IPS-20b (cell line): ENCODE data around the gene REXO1.

Source experiments
- H3K27ac ChIP-seq: one replicate; pipeline ENCODE4 v1.5.1; 2013; ENCODE audit warnings: low read length
- H3K27me3 ChIP-seq: 2 replicates; pipeline ENCODE4 v1.6.1; 2013; ENCODE audit warnings: mild to moderate bottlenecking, low read length, inconsistent platforms; ENCODE audit not compliant: insufficient read depth
- H3K36me3 ChIP-seq: 2 replicates; pipeline ENCODE4 v1.6.1; 2013; ENCODE audit warnings: low read depth, mild to moderate bottlenecking, inconsistent platforms, low read length, moderate library complexity; ENCODE audit not compliant: insufficient read depth
- H3K4me1 ChIP-seq: 2 replicates; pipeline ENCODE4 v1.6.1; 2013; ENCODE audit warnings: mild to moderate bottlenecking, control low read depth, inconsistent platforms, low read length, moderate library complexity; ENCODE audit not compliant: insufficient read depth
- H3K4me3 ChIP-seq: 2 replicates; pipeline ENCODE4 v1.5.1; 2013; ENCODE audit warnings: mild to moderate bottlenecking, low read length, inconsistent platforms
- H3K9ac ChIP-seq: 2 replicates; pipeline ENCODE4 v1.6.1; 2013; ENCODE audit warnings: low read depth, mild to moderate bottlenecking, inconsistent platforms, low read length, moderate library complexity
- H3K9me3 ChIP-seq: 2 replicates; pipeline ENCODE4 v1.6.1; 2013; ENCODE audit warnings: mild to moderate bottlenecking, low read depth, low read length, inconsistent platforms; ENCODE audit not compliant: insufficient read depth

The REXO1 gene

DNA sequence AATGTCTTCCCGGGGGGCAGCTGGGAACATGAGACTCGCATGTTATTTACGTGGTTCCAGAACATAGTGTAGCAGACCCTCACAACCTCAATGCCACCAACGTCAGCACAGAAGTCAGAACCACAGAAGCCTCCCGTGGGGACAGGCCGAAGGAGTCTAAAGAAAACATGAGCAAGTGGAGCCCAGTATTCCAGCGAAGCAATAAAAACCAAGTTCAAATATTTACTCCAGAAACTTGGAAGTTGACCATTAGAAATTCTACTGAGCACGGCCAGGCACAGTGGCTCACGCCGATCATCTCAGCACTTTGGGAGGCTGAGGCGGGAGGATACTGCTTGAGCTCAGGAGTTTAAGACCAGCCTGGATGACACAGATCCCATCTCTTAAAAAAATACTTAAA, 18.3 kb downstream of the REXO1 start:
- H3K4me1 ChIP-seq, result no peaks in the 10 kb centered on the region
- peaks cover 11% of the 10 kb centered on the region; the same call in 1 of the 2 replicates for H3K36me3 ChIP-seq

DNA sequence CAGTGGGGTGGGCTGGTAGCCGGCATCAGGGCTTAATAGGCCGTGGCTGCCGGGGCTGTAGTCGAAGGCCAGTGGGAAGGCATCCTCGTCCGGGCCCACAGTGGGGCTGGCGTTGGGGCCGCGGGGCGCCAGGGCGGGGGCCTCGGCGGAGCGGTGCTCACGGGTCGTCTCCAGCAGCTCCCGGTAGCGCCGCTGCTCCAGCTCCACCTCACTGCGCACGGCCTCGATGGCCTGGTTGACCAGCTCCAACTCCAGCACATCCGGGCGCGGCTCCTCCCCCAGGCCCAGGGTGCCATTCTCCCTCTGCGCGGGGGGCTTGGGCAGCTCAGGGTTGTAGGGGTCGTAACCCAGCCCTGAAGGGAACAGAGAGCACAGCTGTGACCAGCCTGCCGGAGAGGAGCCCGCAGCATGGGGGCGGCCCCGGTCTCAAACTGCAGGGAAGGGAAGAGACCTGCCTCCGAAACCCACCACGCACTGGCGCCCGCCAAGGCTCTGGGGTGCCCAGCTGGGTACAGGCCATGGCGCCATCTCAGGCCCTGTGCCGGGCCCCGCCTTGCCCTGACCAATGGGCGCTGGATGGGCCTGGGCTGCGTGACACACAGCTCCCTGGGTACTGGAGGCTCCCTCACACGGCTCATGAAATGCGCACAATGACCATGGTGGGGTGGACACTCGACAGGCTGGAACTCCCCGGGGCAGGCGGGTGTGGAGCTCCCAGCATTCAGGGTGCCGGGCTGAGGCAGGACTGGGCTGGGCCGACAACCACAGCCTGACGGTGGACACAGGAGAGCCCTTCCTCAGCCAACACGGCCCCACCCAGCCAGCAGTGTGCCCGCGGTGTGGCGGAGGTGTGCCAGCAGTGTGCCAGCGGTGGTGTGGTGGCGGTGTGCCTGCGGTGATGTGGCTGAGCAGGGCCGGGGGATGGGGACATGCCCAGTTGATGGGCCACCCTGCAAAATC, 19.7 kb downstream of the REXO1 start:
- peaks cover 19% of the 10 kb centered on the region; the same call in 1 of the 2 replicates for H3K36me3 ChIP-seq

More for the DNA sequence above, 18.3 kb downstream of the REXO1 start:
- H3K9ac ChIP-seq, result no peak overlapping the region
- H3K9me3 ChIP-seq, result no peaks in the 10 kb centered on the region
- no peak overlapping the region for H3K4me3 ChIP-seq
- H3K27me3 ChIP-seq, result no peaks in the 10 kb centered on the region
- no peak overlapping the region for H3K27ac ChIP-seq

DNA sequence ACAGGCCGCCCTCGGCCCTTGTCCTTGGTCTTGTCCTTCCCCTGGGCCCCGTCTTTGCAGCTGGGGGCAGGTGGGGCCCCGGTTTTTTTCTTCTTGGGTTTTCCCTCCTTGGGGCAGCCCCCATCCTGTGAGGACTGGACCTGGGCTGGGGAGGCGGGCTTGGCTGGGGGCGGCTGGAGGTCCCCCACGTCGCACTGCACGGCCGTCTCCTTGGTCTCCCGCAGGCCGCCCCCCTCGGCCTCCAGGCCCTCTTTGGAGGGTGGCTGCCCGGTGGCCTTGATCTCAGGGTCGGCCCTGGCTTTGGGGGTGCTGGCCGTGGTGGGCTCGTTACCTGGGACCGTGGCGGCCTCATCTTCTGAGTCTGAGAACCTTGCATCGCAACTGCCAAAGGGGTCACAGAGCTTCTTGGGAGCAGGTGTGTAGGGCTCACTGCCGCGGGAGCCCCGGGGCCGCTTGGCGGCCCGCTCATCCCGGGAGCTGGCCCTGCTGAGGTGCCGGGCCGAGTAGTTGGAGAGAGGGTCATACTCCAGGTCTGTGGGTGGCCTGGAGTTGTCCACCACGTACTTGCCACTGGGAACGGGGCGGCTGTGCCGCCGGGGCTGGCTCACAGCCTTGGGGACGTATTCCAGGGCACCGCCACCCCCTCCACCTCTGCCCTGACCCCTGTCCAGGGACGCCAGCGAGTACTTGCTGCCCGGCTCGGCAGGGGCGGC, 20.6 kb downstream of the REXO1 start:
- no peaks in the 10 kb centered on the region for H3K27me3 ChIP-seq
- H3K27ac ChIP-seq, result no peak overlapping the region
- no peaks in the 10 kb centered on the region for H3K4me1 ChIP-seq
- no peaks in the 10 kb centered on the region for H3K9me3 ChIP-seq
- no peak overlapping the region for H3K4me3 ChIP-seq
- H3K9ac ChIP-seq, result no peak overlapping the region
- peaks cover 20% of the 10 kb centered on the region; the same call in 1 of the 2 replicates for H3K36me3 ChIP-seq

More for the DNA sequence above, 19.7 kb downstream of the REXO1 start:
- Histone ChIP-seq H3K9me3 (no peaks in the 10 kb centered on the region), H3K4me1 (no peaks in the 10 kb centered on the region), H3K9ac (no peak overlapping the region), H3K4me3 (no peak overlapping the region), H3K27ac (no peak overlapping the region), H3K27me3 (no peaks in the 10 kb centered on the region)

DNA sequence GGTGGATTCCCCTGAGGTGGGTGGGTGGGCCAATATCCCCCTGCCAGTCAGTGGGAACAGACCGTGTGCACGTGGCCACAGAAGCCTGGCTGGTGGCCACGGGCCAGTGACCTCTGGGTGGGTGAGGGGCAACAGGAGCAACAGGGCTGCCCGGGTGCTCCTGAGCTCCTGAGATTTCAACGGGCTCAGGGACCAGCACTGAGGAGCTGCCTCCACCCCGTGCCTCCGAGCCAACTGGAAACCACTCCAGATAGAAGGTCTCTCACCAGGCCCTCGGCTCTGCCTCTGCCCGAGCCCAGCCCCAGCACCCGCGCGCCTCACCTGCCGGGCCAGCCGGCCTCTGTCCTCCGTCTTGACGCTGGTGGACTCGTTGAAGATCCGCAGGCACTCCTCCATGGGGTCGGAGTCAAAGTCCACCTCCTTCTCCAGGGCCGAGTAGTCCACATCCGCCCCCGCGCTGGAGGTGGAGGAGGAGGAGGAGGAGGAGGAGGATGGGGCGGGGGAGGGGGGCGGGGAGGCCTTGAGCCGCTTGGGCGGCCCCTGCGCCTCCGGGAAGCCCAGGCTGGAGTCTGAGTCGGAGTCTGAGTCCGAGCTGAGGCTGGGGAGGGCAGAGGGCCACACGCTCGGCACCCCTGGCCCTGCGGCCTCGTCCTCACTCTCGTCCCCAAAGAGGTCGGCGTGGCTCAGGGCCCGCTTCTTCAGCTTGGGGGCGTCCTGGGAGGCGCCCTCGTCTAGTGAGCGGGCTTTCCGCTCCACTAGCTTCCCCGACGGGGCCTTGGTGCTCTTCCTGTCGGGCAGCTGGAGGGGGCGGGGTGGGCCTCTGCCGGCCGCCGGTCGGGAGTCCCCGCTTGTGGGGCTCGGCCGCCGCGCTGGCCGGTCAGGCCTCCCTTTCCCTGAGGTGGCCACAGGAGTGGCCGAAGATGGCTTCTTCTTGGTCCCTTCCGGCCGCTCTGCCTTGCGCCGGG, 21.4 kb downstream of the REXO1 start:
- peak overlapping the region; percentile 45; the same call in 1 of the 2 replicates for H3K9ac ChIP-seq
- no peaks in the 10 kb centered on the region for H3K9me3 ChIP-seq
- H3K27ac ChIP-seq, result no peak overlapping the region
- H3K36me3 ChIP-seq, result peaks cover 22% of the 10 kb centered on the region; the same call in 1 of the 2 replicates
- H3K4me3 ChIP-seq, result peak overlapping the region; percentile 16; the same call in 1 of the 2 replicates
- no peaks in the 10 kb centered on the region for H3K4me1 ChIP-seq
- H3K27me3 ChIP-seq, result no peaks in the 10 kb centered on the region

DNA sequence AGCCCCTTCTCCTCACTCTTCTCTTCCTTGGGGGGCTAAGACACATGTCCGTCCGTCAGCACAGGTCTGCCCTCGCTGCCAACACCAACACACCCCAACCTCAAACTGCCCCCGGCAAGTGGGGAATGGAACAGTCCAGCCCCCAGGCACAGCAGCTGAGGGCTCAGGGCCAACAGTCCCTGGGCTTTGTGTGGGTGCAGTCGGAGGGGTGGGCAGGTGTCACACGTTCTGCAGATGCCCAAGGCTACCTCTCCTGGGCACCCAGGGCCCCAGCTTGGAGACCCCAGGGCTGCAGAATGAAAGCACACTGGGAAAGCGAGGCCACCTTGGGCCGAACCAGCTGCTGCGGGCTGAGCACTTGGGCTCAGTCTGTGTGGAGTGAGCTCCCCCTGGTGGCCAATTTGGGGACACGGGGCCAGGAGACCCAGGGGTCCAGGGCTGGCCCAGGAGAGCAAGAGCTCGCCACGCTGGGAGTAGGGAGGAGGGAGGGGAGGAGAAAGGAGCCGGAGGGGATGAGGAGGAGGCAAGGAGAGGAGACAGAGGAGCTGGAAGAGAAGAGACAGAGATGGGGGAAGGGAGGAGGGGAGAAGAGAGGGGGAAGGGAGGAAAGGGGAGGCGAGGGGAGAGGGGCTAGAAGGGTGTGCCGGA, 22.2 kb downstream of the REXO1 start:
- Histone ChIP-seq H3K9ac (peak overlapping the region; percentile 45; the same call in 1 of the 2 replicates), H3K36me3 (peaks cover 25% of the 10 kb centered on the region; the same call in 1 of the 2 replicates), H3K9me3 (no peaks in the 10 kb centered on the region), H3K4me1 (no peaks in the 10 kb centered on the region), H3K4me3 (peak overlapping the region; percentile 16; the same call in 1 of the 2 replicates), H3K27me3 (no peaks in the 10 kb centered on the region), H3K27ac (no peak overlapping the region)

DNA sequence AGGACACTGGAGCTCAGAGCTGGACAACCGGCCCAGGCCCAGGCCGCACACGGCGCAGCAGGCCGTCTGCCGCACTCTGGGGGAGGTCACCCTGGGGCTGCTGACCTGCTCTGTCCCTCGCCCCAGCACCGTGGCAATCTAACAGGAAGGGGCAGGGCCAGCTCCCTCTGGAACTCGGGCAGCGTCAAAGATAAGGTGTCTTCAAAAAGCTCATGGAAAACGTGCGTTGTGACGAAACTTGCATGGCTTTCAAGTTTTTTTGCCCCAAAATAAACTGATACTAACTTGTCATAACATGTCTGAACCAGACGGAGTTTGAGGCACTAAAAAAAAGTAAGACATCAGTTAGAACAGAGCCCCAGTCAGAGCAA, 24.0 kb downstream of the REXO1 start:
- Histone ChIP-seq H3K9ac (no peak overlapping the region), H3K36me3 (peaks cover 24% of the 10 kb centered on the region), H3K27me3 (no peaks in the 10 kb centered on the region), H3K4me1 (no peaks in the 10 kb centered on the region), H3K9me3 (no peaks in the 10 kb centered on the region), H3K27ac (no peak overlapping the region), H3K4me3 (no peak overlapping the region)

DNA sequence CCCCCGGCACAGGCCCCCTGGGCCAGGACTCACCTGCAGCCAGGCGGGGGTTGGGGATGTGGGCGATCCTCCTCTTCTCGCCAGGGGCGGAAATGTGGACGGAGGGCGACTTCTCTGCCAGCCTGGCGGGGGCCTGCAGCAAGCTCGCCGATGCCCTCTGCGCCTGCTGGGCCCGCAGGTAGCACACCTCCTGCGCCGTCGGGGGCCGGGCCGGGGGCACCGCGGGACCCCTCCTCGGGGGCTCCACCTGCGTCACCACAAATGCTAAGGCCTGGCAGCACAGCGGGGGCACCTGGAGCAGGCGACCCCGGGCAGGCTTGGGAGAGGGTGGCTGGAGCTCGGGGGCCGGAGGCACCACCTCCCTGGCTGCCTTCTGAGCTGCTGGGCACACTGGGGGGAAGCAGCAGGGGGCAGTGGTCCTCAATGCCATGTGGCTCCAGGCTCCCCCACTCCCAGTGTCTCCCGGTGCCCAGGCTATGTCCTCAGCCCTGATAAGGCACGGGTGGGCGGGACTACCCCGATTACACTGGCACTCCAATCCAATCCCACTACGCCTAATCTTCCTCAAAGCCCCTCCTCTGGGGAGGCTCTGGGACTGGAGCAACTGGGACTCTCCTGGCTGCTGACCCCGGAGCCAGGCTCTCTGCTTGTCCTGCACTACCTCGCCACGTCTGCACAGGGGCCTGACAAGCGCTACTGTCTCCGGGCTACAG, 24.6 kb downstream of the REXO1 start:
- H3K27me3 ChIP-seq, result no peaks in the 10 kb centered on the region
- peaks cover 27% of the 10 kb centered on the region for H3K36me3 ChIP-seq
- no peak overlapping the region for H3K27ac ChIP-seq
- H3K9me3 ChIP-seq, result no peaks in the 10 kb centered on the region
- no peaks in the 10 kb centered on the region for H3K4me1 ChIP-seq
- no peak overlapping the region for H3K4me3 ChIP-seq
- no peak overlapping the region for H3K9ac ChIP-seq

DNA sequence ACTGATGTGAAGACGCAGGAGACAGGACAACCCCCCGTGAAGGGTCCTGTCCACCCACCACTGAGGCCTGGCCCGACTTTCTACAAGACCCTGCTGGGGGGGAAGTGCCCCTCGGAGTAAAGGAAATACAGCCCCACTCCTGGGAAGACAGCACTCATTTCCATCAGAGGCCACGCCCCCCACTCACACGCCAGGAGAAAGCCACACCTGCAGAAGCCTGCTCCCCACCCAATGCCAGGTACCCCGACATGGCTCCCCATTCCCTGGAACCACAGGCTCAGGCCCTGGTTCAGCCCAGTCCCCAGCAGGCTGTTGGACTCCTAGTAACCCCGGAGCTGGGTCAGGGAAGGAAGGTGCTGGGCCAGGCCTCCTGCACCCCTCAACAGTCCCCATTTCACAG, 25.3 kb downstream of the REXO1 start:
- H3K27ac ChIP-seq, result no peak overlapping the region
- no peaks in the 10 kb centered on the region for H3K4me1 ChIP-seq
- H3K9ac ChIP-seq, result no peak overlapping the region
- peaks cover 34% of the 10 kb centered on the region for H3K36me3 ChIP-seq
- no peaks in the 10 kb centered on the region for H3K27me3 ChIP-seq
- no peaks in the 10 kb centered on the region for H3K9me3 ChIP-seq
- no peak overlapping the region for H3K4me3 ChIP-seq

DNA sequence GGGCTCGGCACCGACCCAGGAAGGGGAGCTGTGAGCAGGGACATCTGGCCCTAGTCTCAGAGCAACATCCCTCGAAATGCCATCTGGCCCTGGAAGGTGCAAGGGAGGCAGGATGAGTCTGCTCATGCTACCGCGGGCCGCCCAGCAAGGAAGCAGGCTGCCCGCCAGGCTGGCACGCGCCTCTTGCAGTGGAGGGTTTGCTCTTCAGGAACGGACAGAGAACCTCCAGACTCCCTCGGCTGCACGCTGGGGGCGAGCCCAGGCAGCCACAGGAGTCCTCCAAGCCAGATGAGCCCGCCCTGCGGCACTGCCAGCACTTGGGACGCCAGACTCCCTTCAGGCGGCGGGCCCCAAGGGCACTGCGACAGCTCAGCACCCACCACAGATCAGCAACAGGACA, 26.1 kb downstream of the REXO1 start:
- H3K27me3 ChIP-seq, result no peaks in the 10 kb centered on the region
- no peak overlapping the region for H3K4me3 ChIP-seq
- H3K9ac ChIP-seq, result no peak overlapping the region
- peaks cover 41% of the 10 kb centered on the region for H3K36me3 ChIP-seq
- H3K9me3 ChIP-seq, result no peaks in the 10 kb centered on the region
- no peaks in the 10 kb centered on the region for H3K4me1 ChIP-seq
- no peak overlapping the region for H3K27ac ChIP-seq
